Body of pancreas (tissue), 4 donors: Measurements from ENCODE around the gene POLA1. TPM values are rescaled to one million over a fixed set of nuclear protein-coding genes. Genes with fewer than 3 reads are reported as not detected.

Experiments used
- ATAC-seq: fragments of 150-250 bp; one replicate; pipeline ENCODE4 v1.9.1; 2016
- DNase-seq, 4 donors: peaks; one replicate each; pipeline ENCODE4 v3.0.0-alpha.2; 2019
- H3K27ac ChIP-seq, 4 donors: fragments of 200-600 bp; sonication (generic); 1 replicate in 3 of 4; 2 replicates in 1 of 4; pipeline versions ENCODE4 v1.5.1 to v1.6.1; 2016 to 2019; ENCODE audit warnings: mild to moderate bottlenecking in 1 of 4, mixed read lengths in 1 of 4, moderate library complexity in 1 of 4
- H3K27me3 ChIP-seq, 2 donors: fragments of 200-600 bp; sonication (generic); one replicate each; pipeline ENCODE4 v1.6.0; 2016; ENCODE audit warnings: mild to moderate bottlenecking in 1 of 2
- H3K36me3 ChIP-seq, 2 donors: fragments of 200-600 bp; sonication (generic); replicated peaks in 1 of 2; 2 replicates each; pipeline ENCODE4 v1.5.1; 2016; ENCODE audit warnings: low read depth in 2 of 2; ENCODE audit not compliant: insufficient read depth in 1 of 2
- H3K4me1 ChIP-seq: fragments of 200-600 bp; sonication (generic); one replicate; pipeline ENCODE4 v1.6.0; 2016
- H3K4me3 ChIP-seq, 2 donors: fragments of 200-600 bp; sonication (generic); 1 replicate in 1 of 2; 2 replicates in 1 of 2; pipeline ENCODE4 v1.5.1; 2016 to 2019
- H3K9me3 ChIP-seq, 3 donors: fragments of 200-600 bp; sonication (generic); 1 replicate in 2 of 3; 2 replicates in 1 of 3; pipeline ENCODE4 v1.5.1; 2016
- POLR2A ChIP-seq, 3 donors: fragments of 450-650 bp; IDR thresholded peaks; one replicate each; pipeline ENCODE4 v1.6.1; 2016; ENCODE audit warnings: antibody characterized with exemption in 3 of 3, mild to moderate bottlenecking in 2 of 3
- WGBS, 2 donors: methylation state at CpG; one replicate each; pipeline ENCODE4 v1.1.5; 2017; 5-methylcytosine and 5-hydroxymethylcytosine counted together
- intact Hi-C: fragments of 100-400 bp; cut with DNase I; formaldehyde crosslinking; loops from one replicate; pipeline ENCODE4 v1.15.1; 2023
- total RNA-seq, 2 donors: library from RNA; depleted of rRNA; stranded (reverse); fragments of >200 nt; gene quantifications; one replicate each; pipeline ENCODE4 v1.1.0, GENCODE V29; 2016
- TF ChIP-seq, protein P1 (sequence below), 7 experiments: fragments of 450-650 bp in 4 of 7; fragments of 200-600 bp in 3 of 7; sonication (generic) in 3 of 7; IDR thresholded peaks; one replicate each; pipeline ENCODE4 v1.5.1; 2016 to 2019; ENCODE audit warnings: antibody characterized with exemption in 7 of 7

The POLA1 gene
- total RNA-seq, 2 donors from 2014 or later, result 5.7 to 9.9 TPM

DNA sequence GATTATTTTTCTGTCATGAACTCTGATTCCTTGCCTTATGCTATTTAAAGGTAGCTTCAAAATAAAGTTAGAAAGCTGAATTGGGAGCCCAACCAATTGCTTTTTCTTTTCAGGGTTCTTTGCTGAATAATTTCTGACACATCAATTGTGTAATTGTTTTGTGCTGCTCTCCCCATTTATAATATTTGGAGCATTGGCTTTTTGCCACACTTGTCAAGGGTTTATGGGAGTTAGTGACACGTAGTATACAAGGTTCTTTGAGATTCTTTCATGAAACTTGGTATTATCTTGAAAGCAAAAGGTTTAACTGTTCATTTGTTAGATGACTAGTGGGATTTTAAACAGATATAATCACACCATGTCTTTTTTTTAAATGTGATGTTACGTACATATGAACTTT is 80.9 kb downstream of the POLA1 start:
- TF ChIP-seq POLR2A (IDR thresholded peaks at IDR 0.05), result no peak
- TF ChIP-seq, protein P1, sequence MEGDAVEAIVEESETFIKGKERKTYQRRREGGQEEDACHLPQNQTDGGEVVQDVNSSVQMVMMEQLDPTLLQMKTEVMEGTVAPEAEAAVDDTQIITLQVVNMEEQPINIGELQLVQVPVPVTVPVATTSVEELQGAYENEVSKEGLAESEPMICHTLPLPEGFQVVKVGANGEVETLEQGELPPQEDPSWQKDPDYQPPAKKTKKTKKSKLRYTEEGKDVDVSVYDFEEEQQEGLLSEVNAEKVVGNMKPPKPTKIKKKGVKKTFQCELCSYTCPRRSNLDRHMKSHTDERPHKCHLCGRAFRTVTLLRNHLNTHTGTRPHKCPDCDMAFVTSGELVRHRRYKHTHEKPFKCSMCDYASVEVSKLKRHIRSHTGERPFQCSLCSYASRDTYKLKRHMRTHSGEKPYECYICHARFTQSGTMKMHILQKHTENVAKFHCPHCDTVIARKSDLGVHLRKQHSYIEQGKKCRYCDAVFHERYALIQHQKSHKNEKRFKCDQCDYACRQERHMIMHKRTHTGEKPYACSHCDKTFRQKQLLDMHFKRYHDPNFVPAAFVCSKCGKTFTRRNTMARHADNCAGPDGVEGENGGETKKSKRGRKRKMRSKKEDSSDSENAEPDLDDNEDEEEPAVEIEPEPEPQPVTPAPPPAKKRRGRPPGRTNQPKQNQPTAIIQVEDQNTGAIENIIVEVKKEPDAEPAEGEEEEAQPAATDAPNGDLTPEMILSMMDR (IDR thresholded peaks at IDR 0.05), result no peak
- Histone ChIP-seq H3K36me3 (no peaks in the 10 kb centered on the region), H3K9me3 (no peaks in the 10 kb centered on the region), H3K27me3 (no peaks in the 10 kb centered on the region), H3K27ac (no peak overlapping the region), H3K4me1 (peaks cover 6% of the 10 kb centered on the region), H3K4me3 (no peak overlapping the region)
- 56% methylated on average over 2 of the region's 2 CpGs for WGBS, 2 donors
- intact Hi-C loops, result no loop called here
- ATAC-seq (no peak), DNase-seq (no peak)

DNA sequence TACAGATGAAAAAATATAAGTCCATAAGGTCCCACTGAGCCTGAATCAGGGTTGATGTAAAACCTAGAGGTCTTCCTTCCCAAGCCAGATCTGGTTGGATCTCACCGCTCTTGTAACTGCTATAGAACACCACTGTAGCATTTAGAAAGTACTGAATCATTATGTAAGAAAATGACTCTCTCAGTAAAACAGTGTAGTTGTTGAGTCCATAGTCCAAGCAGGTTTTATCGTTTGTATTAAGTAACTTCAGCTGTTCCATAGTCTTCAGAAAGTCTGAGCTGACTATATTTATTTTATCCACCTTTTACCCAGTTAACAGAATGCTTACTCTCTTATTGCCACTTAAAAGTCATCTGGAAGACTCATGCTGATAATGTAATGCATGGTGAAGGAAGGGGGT is 82.2 kb downstream of the POLA1 start:
- WGBS, 2 donors, result 25 to 46% methylated on average over 1 to 2 of the region's 2 CpGs
- H3K4me1 ChIP-seq, result peaks cover 6% of the 10 kb centered on the region
- H3K36me3 ChIP-seq, result no peaks in the 10 kb centered on the region
- TF ChIP-seq POLR2A (IDR thresholded peaks at IDR 0.05), result no peak
- TF ChIP-seq, protein P1 (IDR thresholded peaks at IDR 0.05), result no peak
- H3K27ac ChIP-seq, result no peak overlapping the region
- no peaks in the 10 kb centered on the region for H3K9me3 ChIP-seq
- DNase-seq (no peak), ATAC-seq (peak; percentile 40)
- no peak overlapping the region for H3K4me3 ChIP-seq
- intact Hi-C loops, result no loop called here
- H3K27me3 ChIP-seq, result no peaks in the 10 kb centered on the region

DNA sequence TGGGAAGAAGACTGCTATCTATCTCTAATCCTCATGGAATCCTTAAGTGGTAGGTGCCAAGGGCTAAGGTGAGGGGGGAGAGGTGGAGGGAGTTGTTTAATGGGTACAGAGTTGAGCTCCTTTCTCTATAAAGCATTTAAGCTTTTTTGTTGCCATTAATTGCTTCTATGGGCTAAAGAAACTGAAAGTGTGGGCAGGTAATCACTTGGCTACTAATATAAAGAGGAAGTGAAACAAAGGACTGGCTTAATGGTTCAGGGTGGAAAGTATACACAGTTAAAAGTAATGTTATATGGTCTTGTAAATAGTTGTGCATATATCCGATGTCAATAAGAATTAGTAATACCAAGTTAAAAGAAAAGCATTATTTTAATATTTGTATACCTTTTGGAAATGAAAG is 83.9 kb downstream of the POLA1 start:
- DNase-seq, result no peak
- ATAC-seq, result no peak
- Histone ChIP-seq H3K36me3 (no peaks in the 10 kb centered on the region), H3K27me3 (no peaks in the 10 kb centered on the region), H3K4me3 (no peak overlapping the region), H3K4me1 (peaks cover 6% of the 10 kb centered on the region), H3K9me3 (no peaks in the 10 kb centered on the region), H3K27ac (no peak overlapping the region)
- intact Hi-C loops, result no loop called here
- 80 to 82% methylated on average over 1 of the region's 1 CpG for WGBS, 2 donors
- TF ChIP-seq, protein P1 (IDR thresholded peaks at IDR 0.05), result no peak
- TF ChIP-seq POLR2A (IDR thresholded peaks at IDR 0.05), result no peak

DNA sequence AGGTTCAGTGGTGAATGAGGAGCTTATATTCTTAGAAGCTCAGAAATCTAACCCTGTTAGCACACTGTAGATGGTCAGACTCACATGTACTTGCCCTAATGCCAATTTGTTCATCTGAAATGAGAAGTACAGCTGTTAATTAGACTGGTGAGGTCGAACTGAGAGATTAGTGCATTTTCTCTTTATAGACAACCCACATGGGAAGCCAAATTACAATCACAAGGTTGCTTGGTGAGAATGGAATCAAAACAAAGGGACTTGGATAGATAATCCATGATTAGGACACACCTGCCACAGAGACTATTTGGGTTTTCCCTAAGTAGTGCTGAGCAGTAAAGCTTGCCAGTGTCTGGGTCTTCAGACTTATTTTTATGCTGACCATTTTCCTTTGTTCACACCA is 88.3 kb downstream of the POLA1 start:
- 56 to 62% methylated on average over 1 of the region's 1 CpG for WGBS, 2 donors
- H3K9me3 ChIP-seq, result no peaks in the 10 kb centered on the region
- no peak overlapping the region for H3K27ac ChIP-seq
- H3K4me3 ChIP-seq, result no peak overlapping the region
- DNase-seq, result no peak
- no peak for TF ChIP-seq POLR2A (IDR thresholded peaks at IDR 0.05)
- TF ChIP-seq, protein P1 (IDR thresholded peaks at IDR 0.05), result no peak
- no peaks in the 10 kb centered on the region for H3K36me3 ChIP-seq
- H3K27me3 ChIP-seq, result no peaks in the 10 kb centered on the region
- H3K4me1 ChIP-seq, result no peaks in the 10 kb centered on the region
- ATAC-seq, result no peak
- intact Hi-C loops, result no loop called here

DNA sequence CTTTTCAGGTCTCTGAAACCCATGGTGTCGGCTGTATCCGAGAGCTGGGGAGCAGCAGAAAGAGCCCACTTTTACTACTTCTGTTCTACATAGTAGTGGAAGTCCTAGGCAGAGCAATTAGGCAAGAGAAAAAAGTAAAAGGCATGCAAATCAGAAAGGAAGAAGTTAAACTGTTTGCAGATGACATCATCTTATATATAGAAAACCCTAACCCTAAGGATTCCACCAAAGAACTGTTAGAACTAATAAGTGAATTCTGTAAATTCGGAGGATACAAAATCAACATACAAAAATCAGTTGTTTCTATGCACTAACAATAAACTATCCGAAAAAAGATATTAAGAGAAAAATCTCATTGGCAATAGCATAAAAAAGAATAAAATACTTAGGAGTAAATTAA is 95.3 kb downstream of the POLA1 start:
- no peaks in the 10 kb centered on the region for H3K36me3 ChIP-seq
- intact Hi-C loops, result no loop called here
- H3K27ac ChIP-seq, result no peak overlapping the region
- DNase-seq, result no peak
- H3K27me3 ChIP-seq, result no peaks in the 10 kb centered on the region
- no peaks in the 10 kb centered on the region for H3K4me1 ChIP-seq
- H3K9me3 ChIP-seq, result no peaks in the 10 kb centered on the region
- no peak for TF ChIP-seq POLR2A (IDR thresholded peaks at IDR 0.05)
- TF ChIP-seq, protein P1 (IDR thresholded peaks at IDR 0.05), result no peak
- ATAC-seq, result no peak
- H3K4me3 ChIP-seq, result no peak overlapping the region
- 95 to 98% methylated on average over 4 of the region's 4 CpGs for WGBS, 2 donors
